HG02610 (cell line): ENCODE measurements around the gene NDUFA11.
A peak's percentile ranks its signal among the peaks of the same experiment; 100 is the strongest.

ENCODE experiments used
- ATAC-seq: cut with Tn5 transposase; IDR thresholded peaks from one replicate; pipeline ENCODE4 v1.9.1; 2021; ENCODE audit warnings: mild to moderate bottlenecking, moderate library complexity; ENCODE audit not compliant: unreplicated experiment

The NDUFA11 gene

DNA sequence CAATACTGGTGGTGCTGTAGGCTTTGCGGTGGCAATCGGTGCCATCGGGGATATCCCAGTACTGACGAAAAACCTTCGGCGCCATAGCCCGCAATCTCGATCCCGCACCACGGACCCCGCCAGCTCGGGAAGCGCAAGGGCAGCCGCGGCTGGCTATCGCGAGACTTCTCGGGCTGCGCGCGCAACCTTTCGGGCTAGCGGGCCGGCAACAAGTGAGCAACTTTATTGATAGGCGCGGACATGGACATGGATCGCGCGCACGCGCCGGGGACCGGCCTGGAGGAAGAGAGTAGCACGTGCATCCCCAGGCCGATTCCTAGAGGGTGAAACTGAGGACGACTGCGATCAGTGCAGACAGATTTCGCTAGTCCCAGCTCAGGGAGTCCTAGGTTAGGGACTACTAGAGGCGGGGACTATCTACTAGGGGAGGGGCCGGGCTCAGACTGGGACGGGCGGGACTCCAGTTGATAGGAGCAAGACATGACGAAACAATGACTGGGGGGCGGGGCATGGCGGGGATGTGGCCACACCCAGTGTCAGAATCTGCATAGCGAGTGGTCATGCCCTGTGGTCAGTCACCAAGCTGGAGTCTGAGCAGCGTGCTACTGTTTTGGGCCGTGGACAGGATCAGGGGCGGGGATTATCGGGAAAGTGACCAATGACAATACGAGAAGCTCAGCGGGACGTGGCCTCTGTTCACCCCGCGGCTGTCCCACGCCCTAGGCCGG lies at the start of gene NDUFA11:
NDUFA11 (minus strand) TSS at position 167 of the 728 bp plus-strand sequence; CDS start at position 85, 82 bp downstream.
- peak; percentile 29 for ATAC-seq

DNA sequence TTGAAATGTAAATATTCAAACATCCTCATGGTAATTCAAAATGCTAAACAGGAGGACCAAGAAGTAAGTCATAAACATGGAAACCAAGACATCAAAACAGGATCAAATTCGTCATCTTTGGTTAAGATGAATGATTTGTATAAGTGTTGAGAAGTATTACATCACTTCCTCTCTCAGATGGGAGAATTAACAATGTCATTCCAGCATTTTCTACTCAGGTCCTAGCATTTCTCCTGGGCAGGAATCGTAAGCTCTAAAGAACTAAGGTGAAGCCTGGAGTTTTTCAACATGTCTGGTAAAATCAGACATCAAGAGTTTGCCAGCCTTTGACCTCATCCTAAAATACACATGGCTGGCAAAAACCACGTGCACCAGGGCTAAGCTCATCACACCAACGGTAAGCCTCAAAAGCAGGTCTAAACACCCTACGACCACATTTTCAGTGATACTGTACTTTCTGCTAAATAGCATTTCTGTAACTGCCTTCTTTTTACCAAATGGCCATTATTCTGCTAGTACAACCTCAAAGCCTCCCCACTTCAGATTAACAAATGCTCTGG lies 49.5 kb upstream of the NDUFA11 start:
- ATAC-seq = no peak

DNA sequence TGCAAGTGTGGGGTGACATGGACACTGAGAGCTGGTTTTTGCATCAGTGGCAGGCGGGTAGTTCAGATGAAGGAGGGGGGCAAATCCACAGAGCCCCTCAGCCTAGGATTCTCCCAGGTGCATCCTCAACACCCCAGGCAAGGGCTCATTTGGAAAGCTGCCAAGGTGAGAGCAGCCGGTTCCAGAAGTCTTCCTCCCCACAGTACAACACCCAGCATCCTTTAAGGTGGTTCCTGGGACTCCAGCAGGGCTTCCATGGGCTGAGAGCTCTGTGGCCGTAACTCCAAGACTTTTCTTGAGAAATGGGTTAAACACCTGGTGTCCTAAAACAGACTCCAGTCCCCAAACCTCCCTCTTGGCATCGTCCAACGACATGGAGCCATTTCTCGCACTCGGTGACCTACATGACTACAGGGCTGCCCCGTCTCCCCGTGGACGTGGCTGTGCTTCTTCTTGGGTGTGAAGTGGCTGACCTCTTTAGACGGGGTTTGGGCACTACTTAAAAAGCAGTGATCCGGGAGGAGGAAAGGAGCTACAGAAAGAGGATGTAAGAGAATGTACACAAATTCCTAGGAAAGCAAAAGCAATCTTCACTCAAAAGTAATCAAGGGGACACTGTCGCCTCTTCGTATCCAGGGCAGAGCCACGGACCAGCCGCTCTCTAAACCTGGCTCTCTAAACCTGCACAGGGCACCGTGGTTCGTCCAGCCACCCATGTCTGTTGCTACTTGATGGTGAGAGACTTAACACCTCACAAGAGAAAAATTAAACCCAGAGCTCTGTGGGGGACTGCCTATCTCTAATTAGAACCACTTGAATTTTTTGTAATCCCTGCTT lies 48.8 kb upstream of the NDUFA11 start:
- no peak for ATAC-seq

DNA sequence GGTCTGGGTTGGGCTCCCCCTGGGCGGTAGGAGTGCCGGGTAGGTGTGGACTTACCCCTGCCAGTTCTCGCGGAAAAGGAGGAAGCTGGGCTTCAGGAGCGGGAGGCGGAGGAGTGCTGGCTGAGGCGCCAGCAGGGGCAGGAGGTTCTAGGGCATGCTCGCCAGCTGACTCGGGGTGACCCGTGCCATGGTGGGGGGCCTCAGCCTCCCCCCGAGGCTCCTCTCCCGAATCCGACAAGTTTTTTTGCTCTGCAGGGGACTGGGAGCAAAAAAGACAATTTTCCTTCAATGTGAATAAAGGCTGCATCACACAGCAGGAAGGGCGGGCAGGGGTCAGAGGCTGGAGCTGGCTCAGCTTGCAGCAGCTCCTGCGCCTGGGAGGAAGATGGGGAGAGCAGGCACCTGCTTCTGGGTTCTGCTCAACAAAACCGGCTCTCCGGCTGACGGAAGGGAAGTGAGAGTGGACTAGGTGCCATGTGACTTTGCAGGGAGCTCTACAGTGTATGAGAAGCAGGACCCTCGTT lies 47.8 kb upstream of the NDUFA11 start:
- ATAC-seq = no peak

DNA sequence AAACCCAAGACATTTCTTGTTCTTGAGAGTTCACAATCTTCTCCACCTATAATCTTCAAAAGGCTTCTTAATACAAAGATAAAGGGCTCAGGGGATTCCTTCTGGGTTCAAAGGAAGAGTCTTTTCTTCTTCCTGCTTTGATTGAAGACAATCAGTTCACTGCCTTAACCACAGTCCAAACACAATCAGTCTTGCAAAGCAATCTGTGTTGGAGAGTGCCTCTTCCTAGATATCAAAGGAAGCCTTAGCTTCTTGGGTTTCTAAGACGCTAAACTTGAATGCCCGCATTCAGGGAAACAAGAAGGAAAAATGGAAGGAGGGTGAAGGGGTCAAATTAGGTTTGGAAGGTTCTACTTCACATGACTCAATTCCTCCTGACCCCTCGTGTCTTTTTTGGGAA lies 47.2 kb upstream of the NDUFA11 start:
- no peak for ATAC-seq

DNA sequence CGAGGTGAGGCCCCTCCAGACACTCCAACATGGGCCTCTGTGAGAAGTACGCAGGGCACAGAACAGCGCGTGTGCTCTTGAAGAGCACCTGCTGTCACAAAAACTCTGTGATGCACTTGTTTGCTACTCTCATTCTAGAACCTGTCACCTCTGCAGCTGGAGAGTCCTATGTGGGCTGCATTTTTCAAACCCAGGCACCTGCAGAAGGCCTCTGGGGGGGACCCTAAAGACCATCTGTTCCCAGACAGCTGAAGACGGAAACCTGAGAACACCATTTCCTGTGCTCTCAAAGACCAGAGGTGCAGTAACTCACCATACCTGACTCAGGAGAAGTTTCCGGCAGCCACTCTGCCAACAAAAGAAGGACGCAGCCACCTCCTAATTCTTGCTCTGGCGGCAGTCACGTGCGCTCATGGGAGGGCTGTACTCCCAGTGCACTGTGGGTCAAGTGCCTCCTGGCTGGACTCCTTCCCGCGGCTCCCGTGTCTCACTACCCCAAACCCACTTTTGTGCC lies 46.3 kb upstream of the NDUFA11 start:
- ATAC-seq = no peak

DNA sequence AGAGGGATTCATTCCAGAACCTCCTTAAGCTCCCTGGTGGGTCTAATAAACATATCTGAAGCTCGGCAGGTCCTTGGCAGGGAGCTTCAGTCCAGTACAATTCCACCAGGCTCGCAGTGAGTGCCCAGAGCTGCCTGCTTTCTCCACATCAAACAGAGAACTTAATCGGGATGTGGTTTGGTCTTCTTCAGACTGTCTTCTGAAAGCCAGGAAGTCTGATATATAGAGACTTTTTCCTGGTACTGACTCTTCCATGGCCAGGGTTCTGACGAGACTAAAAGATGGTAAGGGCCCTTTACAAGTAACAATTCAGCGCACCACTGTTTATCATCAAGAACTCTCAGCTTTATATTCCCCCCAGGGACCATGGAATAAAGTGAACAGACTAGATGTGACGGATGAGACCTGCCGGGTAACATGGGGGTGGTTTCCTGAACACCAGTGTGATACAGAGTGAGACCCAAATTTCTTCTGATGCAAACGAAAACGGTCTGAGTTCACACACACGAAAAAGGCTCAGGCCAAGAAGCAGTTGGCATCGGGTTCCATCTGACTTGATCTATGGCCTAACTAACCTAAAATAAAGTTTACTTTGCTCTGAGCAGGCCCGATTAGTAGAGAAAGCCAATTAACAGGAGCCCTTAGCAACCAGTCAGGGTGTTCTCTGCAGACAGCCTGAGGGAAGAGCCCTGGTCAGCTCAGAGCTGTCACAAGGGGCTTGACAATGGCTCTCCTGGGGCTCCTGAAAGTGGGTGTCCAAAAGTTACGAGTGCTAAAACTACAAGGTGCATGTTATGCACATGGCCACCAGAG lies 45.4 kb upstream of the NDUFA11 start:
- no peak for ATAC-seq

DNA sequence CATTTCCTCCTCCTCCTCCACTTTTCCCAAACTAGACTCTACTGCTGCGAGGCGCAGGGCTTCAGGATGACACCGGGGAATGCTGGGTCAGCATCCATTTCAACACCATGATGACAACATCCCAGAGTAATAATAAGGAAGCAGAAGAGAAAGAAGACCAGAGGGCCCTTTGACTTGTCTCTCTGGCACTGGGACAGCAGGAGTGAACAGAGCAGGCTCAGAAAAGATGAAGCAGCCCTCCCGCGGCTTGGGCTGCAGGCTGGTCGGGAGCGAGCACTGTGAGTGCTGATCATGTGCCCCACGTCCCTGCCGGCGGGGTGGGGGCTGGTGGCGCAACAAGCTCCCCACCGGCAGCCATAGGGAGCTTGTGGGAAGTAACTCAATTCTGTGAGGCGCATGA lies 43.8 kb upstream of the NDUFA11 start:
- no peak for ATAC-seq

DNA sequence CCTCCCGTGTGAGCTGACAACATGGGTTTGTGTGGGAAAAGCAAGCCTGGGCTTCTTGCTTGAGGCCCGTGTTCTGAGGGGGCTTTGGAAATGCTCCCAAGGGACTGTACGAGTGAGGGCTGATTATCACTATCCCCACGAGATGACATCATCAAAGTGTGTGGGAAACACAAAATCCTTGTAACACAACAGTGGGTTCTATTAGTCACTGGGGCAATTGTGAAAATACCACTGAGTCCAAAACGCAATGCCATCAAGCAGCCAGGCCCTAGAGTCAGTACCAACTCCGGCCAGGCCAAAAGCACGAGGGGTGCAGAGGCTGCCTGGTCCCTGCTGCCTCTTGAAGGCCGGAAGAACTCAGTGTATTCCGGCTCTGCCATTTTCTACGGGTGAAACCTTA lies 40.0 kb upstream of the NDUFA11 start:
- ATAC-seq = no peak

DNA sequence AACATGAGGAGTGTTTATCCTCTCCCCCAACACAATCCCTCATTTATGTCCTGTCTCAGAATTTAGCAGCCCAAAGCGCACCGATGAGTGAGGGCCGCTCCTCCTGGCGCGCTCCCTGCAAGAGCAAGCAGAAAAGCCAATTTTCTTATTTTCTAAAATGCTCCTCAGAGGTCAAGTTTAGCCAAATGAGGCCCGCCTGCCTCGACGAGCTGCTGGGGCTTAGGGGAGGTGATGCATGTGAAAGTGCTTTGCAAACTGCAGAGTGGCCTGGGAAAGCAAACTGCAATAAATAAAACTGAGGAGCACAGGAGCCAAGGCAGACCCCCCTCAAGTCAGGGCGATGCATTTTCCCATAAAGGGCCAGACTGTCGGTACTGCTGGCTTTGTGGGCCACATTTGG lies 39.5 kb upstream of the NDUFA11 start:
- no peak for ATAC-seq

DNA sequence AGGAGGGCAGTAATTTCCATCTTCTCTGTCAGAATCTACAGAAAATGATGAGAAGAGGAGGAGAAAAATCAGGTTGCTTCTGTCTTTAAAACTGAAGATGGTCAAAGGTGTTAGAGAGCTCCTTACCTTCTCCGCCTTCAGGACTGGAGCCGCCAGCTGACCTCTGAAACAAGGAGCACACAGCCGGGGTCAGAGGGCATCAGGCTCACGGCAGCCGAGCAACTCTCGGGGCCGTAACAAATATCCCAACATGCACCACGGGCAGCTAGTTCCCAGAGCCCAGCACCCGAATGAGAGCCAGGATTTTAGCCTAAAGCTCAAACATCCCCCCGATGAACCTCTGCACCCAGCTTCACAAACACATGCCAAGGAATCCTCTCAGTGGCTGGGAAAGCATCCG lies 38.1 kb upstream of the NDUFA11 start:
- ATAC-seq = no peak

DNA sequence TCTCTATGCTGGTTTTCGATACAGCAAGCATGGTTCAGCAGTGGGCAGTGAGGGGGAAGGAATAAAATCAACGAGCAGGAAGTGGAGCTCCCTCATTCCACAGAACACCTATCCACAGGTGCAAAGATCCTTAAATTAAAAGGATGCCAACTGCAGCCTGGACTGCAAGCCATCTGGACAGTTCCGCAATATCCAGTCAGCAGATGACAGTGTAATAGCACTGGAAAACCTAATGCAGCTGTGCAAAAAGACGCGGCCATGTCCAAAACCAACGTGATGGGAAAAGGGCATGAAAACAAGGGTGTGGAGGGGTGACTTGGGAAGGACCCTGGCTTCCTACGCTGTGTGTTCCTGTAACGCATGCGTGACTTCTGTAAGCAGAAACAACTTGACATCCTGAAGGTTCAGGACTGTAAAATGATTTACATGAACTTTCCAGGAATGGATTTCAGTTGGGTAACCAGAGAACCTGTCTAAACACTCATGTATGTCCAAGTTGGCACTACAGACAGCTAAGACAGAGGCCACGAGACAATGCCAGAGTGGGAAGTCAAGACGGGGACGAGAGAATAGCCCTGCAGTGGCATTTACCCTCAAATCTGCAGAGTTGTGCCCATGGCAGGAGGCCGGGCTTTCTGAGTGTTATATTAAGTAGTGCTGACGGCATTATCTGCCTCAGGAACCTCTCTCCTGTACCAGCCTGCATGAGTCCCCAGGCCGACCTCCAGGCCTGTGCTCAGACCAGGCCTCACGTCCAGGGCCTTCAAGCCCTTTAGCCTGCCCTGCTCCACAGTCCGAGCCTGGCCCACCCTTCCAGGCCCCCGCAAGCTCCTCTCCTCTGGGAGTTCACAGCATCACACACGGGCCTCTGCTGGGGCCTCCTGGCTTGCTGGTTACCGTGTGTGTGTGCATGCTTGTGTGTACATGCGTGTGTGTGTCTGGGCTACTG lies 36.9 kb upstream of the NDUFA11 start:
- ATAC-seq = no peak

DNA sequence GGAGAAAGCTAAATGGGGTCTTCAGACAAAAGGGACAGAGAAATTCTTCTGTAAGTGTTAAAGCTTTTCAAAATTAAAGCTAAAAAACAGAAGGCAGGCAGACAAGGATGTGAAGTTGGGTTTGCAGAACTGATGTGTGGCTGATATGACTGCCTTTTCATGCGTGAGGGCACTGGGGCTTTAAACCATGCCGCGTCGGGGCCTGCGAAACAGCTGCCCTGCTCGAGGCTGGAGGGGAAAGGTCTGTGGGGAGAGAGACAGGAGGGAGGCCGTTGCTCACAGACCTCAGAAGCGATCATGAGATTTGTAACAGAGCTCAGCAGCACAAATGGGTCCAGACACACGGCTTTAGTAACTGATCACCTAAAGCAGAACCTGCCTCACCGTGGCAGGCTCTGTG lies 34.0 kb upstream of the NDUFA11 start:
- no peak for ATAC-seq

DNA sequence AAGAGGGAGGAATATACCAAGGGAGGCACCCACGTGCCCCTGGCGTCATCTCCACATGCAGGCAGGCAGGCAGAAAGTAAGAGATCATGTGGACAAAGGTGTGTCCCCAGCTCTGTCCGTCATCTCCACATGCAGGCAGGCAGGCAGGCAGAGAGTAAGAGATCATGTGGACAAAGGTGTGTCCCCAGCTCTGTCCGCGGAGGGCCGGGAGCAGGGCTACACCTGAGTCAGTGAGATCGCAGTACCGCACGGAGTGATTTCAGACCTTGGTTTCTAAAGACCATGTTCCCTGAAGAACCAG lies 32.7 kb upstream of the NDUFA11 start:
- ATAC-seq = no peak

DNA sequence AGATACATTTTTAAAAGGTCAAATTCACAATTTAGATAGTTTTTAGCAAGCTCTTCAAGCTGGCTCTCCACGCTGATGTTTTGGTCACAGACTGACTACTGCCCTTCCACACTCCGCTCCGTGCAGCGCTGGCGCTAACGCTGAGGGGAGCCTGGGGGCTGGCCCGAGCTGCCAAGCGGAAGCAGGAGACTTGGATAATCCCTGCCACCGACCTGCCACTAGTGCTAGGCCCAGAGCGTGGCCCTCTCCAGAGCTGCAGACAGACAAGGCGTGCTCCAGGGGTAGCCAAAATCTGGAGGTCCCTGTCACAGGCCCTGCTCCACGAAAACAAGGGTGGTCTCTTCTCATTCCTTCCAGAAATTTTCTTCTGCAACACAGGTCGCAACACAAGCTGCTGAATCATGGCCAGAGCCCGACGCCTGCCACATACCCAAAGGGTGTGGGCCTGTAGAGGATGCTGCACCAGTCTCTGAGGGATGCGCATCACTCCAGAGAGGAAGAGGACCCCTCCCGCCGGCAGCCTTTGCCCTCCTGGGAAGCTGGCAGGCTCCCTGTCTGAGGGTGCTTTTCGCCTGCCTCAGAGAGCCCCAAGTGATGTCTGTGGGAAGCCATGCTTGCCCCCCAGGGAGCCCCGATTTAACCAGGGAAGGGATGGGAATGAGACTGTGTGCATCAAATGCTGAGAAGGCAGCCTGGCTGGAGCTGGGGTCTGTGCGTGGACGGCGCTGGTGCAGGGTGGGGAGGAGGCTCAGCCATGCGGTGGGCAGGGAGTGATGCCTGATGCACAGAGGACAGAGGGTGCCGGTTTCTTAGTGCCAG lies 32.1 kb upstream of the NDUFA11 start:
- ATAC-seq = no peak

DNA sequence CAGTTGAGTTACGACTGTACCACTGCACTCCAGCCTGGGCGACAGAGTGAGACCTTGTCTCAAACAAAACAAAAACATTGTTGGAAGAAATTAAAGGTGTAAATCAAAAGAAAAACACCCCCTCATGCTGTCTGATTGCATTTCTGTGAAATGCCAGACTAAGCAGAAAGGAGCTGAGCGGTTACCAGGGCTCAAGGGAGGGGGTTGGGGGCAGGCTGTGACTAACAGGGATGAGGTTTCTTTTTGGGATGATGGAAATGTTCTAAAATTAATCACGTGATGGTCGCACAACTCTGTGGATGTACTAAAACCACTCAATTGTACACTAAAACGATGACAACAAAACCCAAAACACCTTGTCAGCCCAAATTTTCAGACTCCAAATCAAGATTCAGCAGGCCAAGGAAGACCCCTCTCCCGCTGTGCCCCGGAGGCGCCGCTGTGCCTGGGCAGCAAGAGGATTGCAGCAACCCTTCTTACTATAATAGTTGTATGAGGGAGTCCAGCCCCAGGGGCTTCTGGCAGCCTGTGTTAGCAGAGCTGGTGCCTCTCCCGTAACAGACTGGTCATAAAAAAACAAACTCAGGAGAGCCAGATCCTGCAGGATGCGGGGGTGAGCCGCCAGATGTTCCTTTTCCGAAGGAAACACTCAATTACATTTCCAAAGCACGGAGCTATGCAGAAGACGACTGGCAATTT lies 31.3 kb upstream of the NDUFA11 start:
- ATAC-seq = no peak

DNA sequence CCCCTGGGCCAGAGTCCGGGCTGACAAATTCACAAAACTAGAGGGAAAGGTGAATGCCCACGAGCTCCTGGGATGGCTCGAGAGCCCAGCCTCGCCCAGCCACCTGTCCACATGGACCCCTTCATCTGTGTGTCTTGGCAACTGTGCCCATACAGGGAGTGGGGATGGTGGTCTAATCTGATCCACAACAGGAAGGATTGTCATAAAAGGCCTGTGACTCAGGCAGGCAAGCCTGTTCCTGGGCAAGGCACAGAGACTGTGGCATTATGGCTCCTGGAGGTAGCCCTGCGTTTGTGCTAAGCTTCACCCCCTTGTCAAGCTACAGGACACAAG lies 30.4 kb upstream of the NDUFA11 start:
- no peak for ATAC-seq

DNA sequence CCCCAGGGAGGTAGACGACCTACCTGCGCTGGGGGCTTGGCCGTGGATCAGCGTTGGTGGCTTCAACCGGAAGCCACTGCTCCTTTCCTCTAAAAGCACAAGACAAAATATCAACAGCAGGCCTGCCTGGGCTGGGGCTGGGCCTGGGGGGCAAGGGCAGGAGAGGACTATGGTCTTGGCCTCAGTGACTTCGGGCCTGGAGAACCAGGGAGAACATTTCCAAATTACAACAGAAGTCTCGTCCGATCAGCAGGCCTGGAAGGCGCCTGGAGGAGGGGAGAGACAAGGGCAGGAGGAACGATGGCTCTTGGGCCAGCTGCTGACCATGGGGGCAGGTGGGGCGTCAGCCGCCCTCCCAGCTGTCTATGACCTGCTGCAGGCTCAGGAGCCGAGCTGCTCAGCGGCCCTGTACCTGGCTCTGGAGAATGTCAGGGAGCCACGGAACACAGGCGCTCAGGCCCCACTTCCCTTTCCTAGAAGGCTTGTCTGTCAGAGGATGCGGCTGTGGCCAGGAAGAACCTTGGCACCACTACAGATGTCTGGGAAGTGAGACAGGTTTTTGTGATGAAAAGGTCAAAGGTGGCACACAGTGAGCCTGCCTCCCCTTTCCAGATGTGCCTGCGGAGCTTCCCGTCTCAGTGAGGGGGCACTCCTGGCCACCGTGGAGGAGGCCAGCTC lies 29.9 kb upstream of the NDUFA11 start:
- no peak for ATAC-seq
